GM12878 (cell line): Measurements from ENCODE around the gene BSN. TPM values are rescaled to one million over a fixed set of nuclear protein-coding genes. Genes with fewer than 3 reads are reported as not detected.

Experiments used
- ATAC-seq: fragments of 200-7000 bp; cut with Tn5 transposase; 3 replicates; pipeline ENCODE4 v1.9.1; 2020; ENCODE audit warnings: mild to moderate bottlenecking, moderate library complexity
- BruUV-seq: library from RNA; stranded (reverse); fragments of 400-500 nt; replicated peaks from 2 replicates; lab custom pipeline; 2021; lab: Mats Ljungman, UMichigan
- CTCF ChIA-PET: fragments of 300-600 bp; sonication (Branson Sonifier 250); formaldehyde crosslinking; extraction: SDS; loops from one replicate; lab custom pipeline; 2021; ENCODE audit warnings: inconsistent platforms; lab: Yijun Ruan, JAX
- POLR2A ChIA-PET: fragments of 350-600 bp; formaldehyde crosslinking; extraction: SDS; loops from one replicate; lab custom pipeline; 2021; ENCODE audit warnings: inconsistent platforms; lab: Charles Lee
- RAD21 ChIA-PET: fragments of 300-600 bp; sonication (Branson Sonifier 250); formaldehyde crosslinking; loops from one replicate; lab custom pipeline; 2023; ENCODE audit warnings: antibody characterized with exemption; ENCODE audit not compliant: unreplicated experiment; lab: Charles Lee
- SMC1A ChIA-PET: fragments of 300-600 bp; sonication (Branson Sonifier 250); formaldehyde crosslinking; loops from one replicate; lab custom pipeline; 2023; ENCODE audit not compliant: unreplicated experiment, uncharacterized antibody; lab: Charles Lee
- DNase-seq: peaks from one replicate; pipeline ENCODE4 v3.0.0-alpha.2; 2011; ENCODE audit warnings: low read depth, low spot score
- FAIRE-seq: peaks from 3 replicates; lab custom pipeline; 2011; peaks lifted over from hg19 to GRCh38; lab: Jason Lieb, UNC
- H2AFZ ChIP-seq: 2 replicates; pipeline ENCODE4 v1.6.0; 2011; ENCODE audit warnings: low read depth, low read length, control low read depth; ENCODE audit not compliant: control insufficient read depth
- H3K27ac ChIP-seq: 2 replicates; pipeline ENCODE4 v1.5.1; 2011; ENCODE audit warnings: control low read depth; ENCODE audit not compliant: control insufficient read depth, insufficient read depth
- H3K27me3 ChIP-seq, 2 experiments: replicated peaks in 1 of 2; 2 replicates each; pipeline versions ENCODE4 v1.6.0 to v1.6.1; 2011; ENCODE audit warnings: low read length in 1 of 2; ENCODE audit not compliant: control insufficient read depth in 2 of 2, insufficient read depth in 2 of 2
- H3K36me3 ChIP-seq, 2 experiments: 2 replicates each; pipeline ENCODE4 v1.5.1; 2011; ENCODE audit warnings: low read length in 1 of 2; ENCODE audit not compliant: control insufficient read depth in 2 of 2, insufficient read depth in 2 of 2
- H3K4me1 ChIP-seq: 2 replicates; pipeline ENCODE4 v1.6.1; 2011; ENCODE audit warnings: mild to moderate bottlenecking, low read length, moderate library complexity, mixed read lengths; ENCODE audit not compliant: control insufficient read depth, insufficient read depth
- H3K4me2 ChIP-seq: 2 replicates; pipeline ENCODE4 v1.6.0; 2011; ENCODE audit warnings: control low read depth; ENCODE audit not compliant: control insufficient read depth, insufficient read depth
- H3K4me3 ChIP-seq: fragments of 200-600 bp; sonication (generic); 2 replicates; pipeline ENCODE4 v1.5.1; 2016
- H3K79me2 ChIP-seq: 2 replicates; pipeline ENCODE4 v1.6.0; 2011; ENCODE audit warnings: low read length; ENCODE audit not compliant: control insufficient read depth, insufficient read depth
- H3K9ac ChIP-seq: 2 replicates; pipeline ENCODE4 v1.8.0; 2011; ENCODE audit warnings: low read length, control low read depth, mixed read lengths; ENCODE audit not compliant: control insufficient read depth, insufficient read depth
- H3K9me3 ChIP-seq: replicated peaks from 3 replicates; pipeline ENCODE4 v1.5.1; 2011; ENCODE audit warnings: mild to moderate bottlenecking, low read length; ENCODE audit not compliant: control insufficient read depth, insufficient read depth
- H4K20me1 ChIP-seq: 2 replicates; pipeline ENCODE4 v1.6.0; 2011; ENCODE audit not compliant: control insufficient read depth, insufficient read depth
- BHLHE40 ChIP-seq, 2 experiments: fragments of 450-650 bp in 1 of 2; IDR thresholded peaks; 2 replicates each; pipeline ENCODE4 v1.6.1; 2011 to 2017; ENCODE audit warnings: low read depth in 2 of 2, borderline replicate concordance in 1 of 2, improper control_type of control experiment in 1 of 2, low read length in 1 of 2, mild to moderate bottlenecking in 1 of 2
- E2F4 ChIP-seq: IDR thresholded peaks from 2 replicates; pipeline ENCODE4 v1.6.1; 2012; ENCODE audit warnings: low read depth, low read length, improper control_type of control experiment
- EGR1 ChIP-seq, 2 experiments: IDR thresholded peaks; 1 replicate in 1 of 2; 2 replicates in 1 of 2; pipeline ENCODE4 v1.6.1; 2011 to 2012; ENCODE audit warnings: low read depth in 2 of 2, low read length in 2 of 2, borderline replicate concordance in 1 of 2, mild to moderate bottlenecking in 1 of 2, moderate library complexity in 1 of 2
- HDGF ChIP-seq: fragments of 450-650 bp; IDR thresholded peaks from 2 replicates; pipeline ENCODE4 v1.6.1; 2016; ENCODE audit warnings: antibody characterized with exemption
- MEF2B ChIP-seq: fragments of 450-650 bp; IDR thresholded peaks from 2 replicates; pipeline ENCODE4 v1.6.1; 2018; ENCODE audit warnings: mild to moderate bottlenecking, moderate library complexity; ENCODE audit not compliant: partially characterized antibody, poor library complexity, severe bottlenecking
- RAD21 ChIP-seq: IDR thresholded peaks from 2 replicates; pipeline ENCODE4 v1.6.1; 2011; ENCODE audit warnings: mild to moderate bottlenecking, low read depth, low read length, moderate library complexity; ENCODE audit not compliant: insufficient read depth
- RCOR1 ChIP-seq: conservative IDR thresholded peaks from 2 replicates; pipeline ENCODE4 v1.6.1; 2012; ENCODE audit warnings: low read depth, low read length, improper control_type of control experiment
- SMARCA5 ChIP-seq: fragments of 450-650 bp; IDR thresholded peaks from 2 replicates; pipeline ENCODE4 v1.6.1; 2017; ENCODE audit warnings: mild to moderate bottlenecking
- SMC3 ChIP-seq: IDR thresholded peaks from 2 replicates; pipeline ENCODE4 v1.6.1; 2011; ENCODE audit warnings: low read length, improper control_type of control experiment, borderline replicate concordance
- YY1 ChIP-seq: IDR thresholded peaks from 2 replicates; pipeline ENCODE4 v1.6.1; 2011; ENCODE audit warnings: low read depth, mild to moderate bottlenecking, low read length
- ZNF622 ChIP-seq: fragments of 450-650 bp; IDR thresholded peaks from 2 replicates; pipeline ENCODE4 v1.6.1; 2017; ENCODE audit warnings: mild to moderate bottlenecking, inconsistent platforms
- WGBS: methylation state at CpG from one replicate; pipeline ENCODE4 v1.1.6; 2016; ENCODE audit warnings: low lambda C conversion rate; ENCODE audit not compliant: insufficient replicate concordance, insufficient coverage; ENCODE audit errors: missing lambda C conversion rate; 5-methylcytosine and 5-hydroxymethylcytosine counted together
- in situ Hi-C: fragments of 300-500 bp; cut with MboI; formaldehyde crosslinking; loops from 9 replicates; pipeline ENCODE4 v1.14.3; 2018; ENCODE audit warnings: mixed read lengths
- intact Hi-C: fragments of 100-400 bp; cut with micrococcal nuclease; formaldehyde crosslinking; loops from one replicate; pipeline ENCODE4 v1.14.2; 2022; ENCODE audit not compliant: unreplicated experiment
- polyA plus RNA-seq, 11 experiments: library from polyadenylated mRNA; depleted of rRNA in 4 of 11; unstranded in 6 of 11; stranded (reverse) in 5 of 11; fragments of >200 nt; fragmentation: Nextera tagmentation in 4 of 11; fragmentation: Illumina TruSeq in 1 of 11; extraction: Ambion mirVana in 4 of 11; extraction: Trizol in 1 of 11; gene quantifications; 1 replicate in 1 of 11; 2 replicates in 10 of 11; pipeline versions ENCODE4 v1.2.1 to v1.2.3, GENCODE V29; 2011 to 2016; ENCODE audit warnings: inconsistent platforms in 2 of 11, missing spikeins in 2 of 11, low read depth in 1 of 11
- total RNA-seq, 4 experiments: library from RNA; depleted of rRNA in 3 of 4; stranded (reverse); fragments of >200 nt in 3 of 4; fragmentation: Illumina TruSeq in 1 of 4; extraction: Trizol in 1 of 4; gene quantifications; 2 replicates each; pipeline versions ENCODE4 v1.2.1 to v1.2.3, GENCODE V29; 2013 to 2021
- TF ChIP-seq, protein P1 (sequence below), 3 experiments: IDR thresholded peaks in 2 of 3; conservative IDR thresholded peaks in 1 of 3; 2 replicates each; pipeline ENCODE4 v1.5.1; 2011; ENCODE audit warnings: low read depth in 3 of 3, low read length in 3 of 3, mild to moderate bottlenecking in 3 of 3, control low read depth in 2 of 3, moderate library complexity in 2 of 3, inconsistent platforms in 1 of 3, mixed read lengths in 1 of 3; ENCODE audit not compliant: control insufficient read depth in 2 of 3, insufficient read depth in 1 of 3; ENCODE audit errors: extremely low read depth in 1 of 3

BSN gene
- total and polyA plus RNA-seq, 10 of the 15 experiments (the other 5 are each of a cell fraction or from before 2014, with no cell fraction given): under 0.01 to 0.19 (median 0.05) TPM; not detected in 1

GRCh38 chr3:49703443-49703927 is 149.2 kb downstream of the BSN start:
- CTCF ChIA-PET: interaction anchor here (0.6 to 4.6 kb wide), 8 partner anchors 9 to 277 kb away, joined by 3 to 19 read pairs (median 3); no protein-coding TSS in a partner anchor
- FAIRE-seq: peak; percentile 41

More at GRCh38 chr3:49703443-49703927, 149.2 kb downstream of the BSN start:
- no peaks in the 10 kb centered on the region for H3K9me3 ChIP-seq
- H3K79me2 ChIP-seq: no peaks in the 10 kb centered on the region
- in situ Hi-C loops: no loop called here
- no peak overlapping the region for H2AFZ ChIP-seq
- no peak overlapping the region for H3K9ac ChIP-seq
- BruUV-seq: no TSS peak
- H3K4me3 ChIP-seq: no peak overlapping the region
- H3K27ac ChIP-seq: no peak overlapping the region
- ChIA-PET SMC1A (interaction anchor here (0.6 kb wide), 1 partner anchor 136 kb away, joined by 5 read pairs; no protein-coding TSS in a partner anchor), POLR2A (no interaction called here)
- H3K4me2 ChIP-seq: no peak overlapping the region
- H3K36me3 ChIP-seq: peaks cover 0 to 5% of the 10 kb centered on the region in 2 experiments; a peak in 3 of 4 replicates
- no peaks in the 10 kb centered on the region for H4K20me1 ChIP-seq
- H3K27me3 ChIP-seq: no peaks in the 10 kb centered on the region
- 34% methylated on average over 14 of the region's 14 CpGs for WGBS
- no peak for DNase-seq
- ATAC-seq: peak; percentile 99
- TF ChIP-seq RCOR1: no peak
- TF ChIP-seq YY1: peak; percentile 44; the same call in 1 of the 2 replicates
- TF ChIP-seq ZNF622: no peak
- TF ChIP-seq MEF2B: no peak
- 0 out of 2 replicates have a peak, but pooled peaks have one; percentile 17 for TF ChIP-seq E2F4
- TF ChIP-seq BHLHE40 (IDR thresholded peaks at IDR 0.05; ENCODE audit: borderline replicate concordance in 1 of 2, low read depth in 2 of 2, low read length in 1 of 2): 0 out of 4 replicates have a peak, but pooled peaks of 1 of the 2 experiments have one; percentile 15
- TF ChIP-seq, protein P1, sequence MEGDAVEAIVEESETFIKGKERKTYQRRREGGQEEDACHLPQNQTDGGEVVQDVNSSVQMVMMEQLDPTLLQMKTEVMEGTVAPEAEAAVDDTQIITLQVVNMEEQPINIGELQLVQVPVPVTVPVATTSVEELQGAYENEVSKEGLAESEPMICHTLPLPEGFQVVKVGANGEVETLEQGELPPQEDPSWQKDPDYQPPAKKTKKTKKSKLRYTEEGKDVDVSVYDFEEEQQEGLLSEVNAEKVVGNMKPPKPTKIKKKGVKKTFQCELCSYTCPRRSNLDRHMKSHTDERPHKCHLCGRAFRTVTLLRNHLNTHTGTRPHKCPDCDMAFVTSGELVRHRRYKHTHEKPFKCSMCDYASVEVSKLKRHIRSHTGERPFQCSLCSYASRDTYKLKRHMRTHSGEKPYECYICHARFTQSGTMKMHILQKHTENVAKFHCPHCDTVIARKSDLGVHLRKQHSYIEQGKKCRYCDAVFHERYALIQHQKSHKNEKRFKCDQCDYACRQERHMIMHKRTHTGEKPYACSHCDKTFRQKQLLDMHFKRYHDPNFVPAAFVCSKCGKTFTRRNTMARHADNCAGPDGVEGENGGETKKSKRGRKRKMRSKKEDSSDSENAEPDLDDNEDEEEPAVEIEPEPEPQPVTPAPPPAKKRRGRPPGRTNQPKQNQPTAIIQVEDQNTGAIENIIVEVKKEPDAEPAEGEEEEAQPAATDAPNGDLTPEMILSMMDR (IDR thresholded peaks at IDR 0.05 in 2 of 3, conservative IDR thresholded peaks at IDR 0.05 in 1 of 3; ENCODE audit: control insufficient read depth in 2 of 3, extremely low read depth in 1 of 3, insufficient read depth in 1 of 3, low read depth in 3 of 3, low read length in 3 of 3): peak; percentile 85 to 96 (median 90); a peak in 5 of 6 replicates
- 0 out of 2 replicates have a peak, but pooled peaks have one; percentile 64 for TF ChIP-seq HDGF
- 0 out of 2 replicates have a peak, but pooled peaks have one; percentile 49 for TF ChIP-seq SMARCA5
- peak; percentile 66 for TF ChIP-seq SMC3
- TF ChIP-seq RAD21: peak; percentile 71
- peak in 1 of 2 experiments; percentile 63; a peak in 2 of 3 replicates for TF ChIP-seq EGR1 (IDR thresholded peaks at IDR 0.05; ENCODE audit: borderline replicate concordance in 1 of 2, low read depth in 2 of 2, low read length in 2 of 2)
- TF ChIP-seq, all 136 proteins: peak for 9
- RAD21 ChIA-PET: interaction anchor here (1.0 kb wide), 1 partner anchor 136 kb away, joined by 3 read pairs; no protein-coding TSS in a partner anchor
- intact Hi-C loops: loop anchor here (1.0 kb wide), 2 partner anchors 136 to 203 kb away; no protein-coding TSS in a partner anchor
- no peaks in the 10 kb centered on the region for H3K4me1 ChIP-seq
